ENCODE measurements around the gene ANXA4. TPM values are rescaled to one million over a fixed set of nuclear protein-coding genes. Genes with fewer than 3 reads are reported as not detected.

Gene ANXA4
- total RNA-seq, 4 donors from 2014 or later = 24.8 to 66.4 (median 43.6) TPM

DNA sequence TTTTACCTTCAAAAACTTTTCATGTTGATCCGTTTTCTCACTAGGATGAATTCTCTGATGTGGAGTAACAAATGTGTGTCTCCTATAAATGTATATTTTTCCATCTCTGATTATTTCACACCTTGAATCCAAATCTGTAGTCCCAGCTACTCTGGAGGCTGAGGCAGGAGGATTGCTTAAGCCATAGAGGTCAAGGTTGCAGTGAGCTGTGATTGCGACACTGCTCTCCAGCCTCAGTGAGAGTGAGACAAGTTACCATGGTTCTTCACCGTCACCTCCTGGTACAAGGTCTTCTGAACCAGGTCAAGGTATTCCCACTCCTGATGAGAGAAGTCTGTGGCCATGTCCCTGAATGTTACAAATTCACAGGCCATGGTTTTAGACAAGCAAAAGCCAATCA, 102.6 kb downstream of the ANXA4 start:
- WGBS, 2 donors = 85 to 90% methylated on average over 3 of the region's 3 CpGs
- TF ChIP-seq POLR2A (IDR thresholded peaks at IDR 0.05) = no peak
- TF ChIP-seq, protein P1, sequence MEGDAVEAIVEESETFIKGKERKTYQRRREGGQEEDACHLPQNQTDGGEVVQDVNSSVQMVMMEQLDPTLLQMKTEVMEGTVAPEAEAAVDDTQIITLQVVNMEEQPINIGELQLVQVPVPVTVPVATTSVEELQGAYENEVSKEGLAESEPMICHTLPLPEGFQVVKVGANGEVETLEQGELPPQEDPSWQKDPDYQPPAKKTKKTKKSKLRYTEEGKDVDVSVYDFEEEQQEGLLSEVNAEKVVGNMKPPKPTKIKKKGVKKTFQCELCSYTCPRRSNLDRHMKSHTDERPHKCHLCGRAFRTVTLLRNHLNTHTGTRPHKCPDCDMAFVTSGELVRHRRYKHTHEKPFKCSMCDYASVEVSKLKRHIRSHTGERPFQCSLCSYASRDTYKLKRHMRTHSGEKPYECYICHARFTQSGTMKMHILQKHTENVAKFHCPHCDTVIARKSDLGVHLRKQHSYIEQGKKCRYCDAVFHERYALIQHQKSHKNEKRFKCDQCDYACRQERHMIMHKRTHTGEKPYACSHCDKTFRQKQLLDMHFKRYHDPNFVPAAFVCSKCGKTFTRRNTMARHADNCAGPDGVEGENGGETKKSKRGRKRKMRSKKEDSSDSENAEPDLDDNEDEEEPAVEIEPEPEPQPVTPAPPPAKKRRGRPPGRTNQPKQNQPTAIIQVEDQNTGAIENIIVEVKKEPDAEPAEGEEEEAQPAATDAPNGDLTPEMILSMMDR (IDR thresholded peaks at IDR 0.05) = no peak

DNA sequence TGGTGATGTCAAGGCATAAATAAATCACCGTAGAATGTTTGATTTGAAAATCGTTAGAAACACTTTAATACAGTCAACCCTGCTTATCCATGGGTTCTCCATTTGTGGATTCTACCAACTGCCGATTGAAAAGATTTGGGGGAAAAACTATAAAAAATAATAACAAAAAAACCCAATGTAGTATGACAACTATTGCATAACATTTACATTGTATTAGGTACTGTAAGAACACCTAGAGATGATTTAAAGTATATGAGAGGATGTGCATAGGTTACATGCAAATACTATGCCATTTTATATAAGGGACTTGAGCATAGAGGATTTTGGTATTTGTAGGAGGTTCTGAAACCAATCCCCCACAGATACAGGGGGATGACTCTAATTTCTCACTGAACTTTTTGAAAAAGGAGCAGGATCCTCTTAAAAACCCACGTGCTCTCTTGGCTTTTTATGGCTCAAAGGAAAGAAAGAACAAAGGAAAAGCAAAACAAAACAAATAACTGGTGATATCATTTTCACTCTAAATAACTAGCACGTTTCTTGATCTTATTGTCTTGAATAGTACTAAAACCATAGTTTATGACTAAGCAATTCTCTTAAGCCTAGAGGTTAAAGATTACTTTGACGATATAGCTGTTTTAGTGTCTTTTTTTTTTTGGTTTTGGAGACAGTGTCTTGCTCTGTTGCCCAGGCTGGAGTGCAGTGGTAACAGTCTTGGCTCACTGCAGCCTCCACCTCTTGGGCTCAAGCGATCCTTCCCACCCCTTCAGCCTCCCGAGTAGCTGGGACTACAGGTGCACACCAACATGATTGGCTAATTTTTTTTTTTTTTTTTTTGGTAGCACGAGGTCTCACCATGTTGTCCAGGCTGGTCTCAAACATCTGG, 104.5 kb downstream of the ANXA4 start:
- Histone ChIP-seq H3K9me3 (no peaks in the 10 kb centered on the region), H3K36me3 (peaks cover 0 to 90% (median 11%) of the 10 kb centered on the region in 3 donors)
- intact Hi-C loops (cut with DNase I) = no loop called here

More for the DNA sequence above, 102.6 kb downstream of the ANXA4 start:
- Histone ChIP-seq H3K9me3 (no peaks in the 10 kb centered on the region), H3K36me3 (peaks cover 0 to 90% (median 11%) of the 10 kb centered on the region in 3 donors), H3K4me1 (no peaks in the 10 kb centered on the region), H3K4me3 (no peak overlapping the region), H3K27me3 (no peaks in the 10 kb centered on the region), H3K27ac (no peak overlapping the region)
- DNase-seq = no peak
- intact Hi-C loops (cut with DNase I) = no loop called here

DNA sequence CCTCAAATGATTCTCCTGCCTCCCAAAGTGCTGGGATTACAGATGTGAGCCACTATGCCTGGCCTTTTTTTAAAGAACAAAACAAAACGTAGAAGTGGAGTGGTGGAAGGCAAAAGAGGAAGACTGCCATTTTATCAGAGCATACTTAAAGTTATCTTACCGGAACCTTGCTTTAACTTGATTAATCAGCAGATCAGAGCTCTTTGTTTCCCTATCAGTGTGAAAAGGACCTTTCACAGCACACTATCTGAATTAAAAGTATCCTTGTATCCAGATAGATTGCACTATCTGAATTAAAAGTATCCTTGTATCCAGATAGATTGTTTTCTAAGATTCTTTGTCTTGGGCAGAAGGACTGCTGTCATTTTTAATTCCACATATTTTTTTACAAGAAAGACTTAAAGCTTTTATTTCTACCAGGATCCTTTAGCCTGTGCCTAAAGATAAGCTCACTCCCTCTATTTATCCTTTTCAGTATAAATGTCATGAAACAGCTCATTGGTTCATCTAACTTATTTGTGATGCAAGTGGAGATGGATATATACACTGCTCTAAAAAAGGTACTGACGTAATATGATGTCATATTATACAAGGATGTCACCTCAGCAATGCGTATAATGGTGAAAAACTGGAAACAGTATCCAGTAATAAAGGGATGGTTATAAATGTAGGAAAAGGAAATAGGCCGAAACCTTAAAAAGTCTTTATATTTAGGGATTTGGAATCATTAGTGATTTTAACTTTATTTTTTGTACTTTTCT, 105.3 kb downstream of the ANXA4 start:
- Histone ChIP-seq H3K9me3 (no peaks in the 10 kb centered on the region), H3K27ac (no peak overlapping the region), H3K36me3 (peaks cover 0 to 92% (median 11%) of the 10 kb centered on the region in 3 donors), H3K4me1 (no peaks in the 10 kb centered on the region), H3K27me3 (no peaks in the 10 kb centered on the region), H3K4me3 (no peak overlapping the region)
- 87 to 92% methylated on average over 5 of the region's 5 CpGs for WGBS, 2 donors
- no peak for DNase-seq
- intact Hi-C loops (cut with DNase I) = no loop called here
- TF ChIP-seq, protein P1 (IDR thresholded peaks at IDR 0.05) = no peak
- TF ChIP-seq POLR2A (IDR thresholded peaks at IDR 0.05) = no peak

More for the DNA sequence above, 104.5 kb downstream of the ANXA4 start:
- Histone ChIP-seq H3K27me3 (no peaks in the 10 kb centered on the region), H3K27ac (no peak overlapping the region), H3K4me3 (no peak overlapping the region), H3K4me1 (no peaks in the 10 kb centered on the region)
- 83 to 84% methylated on average over 9 of the region's 9 CpGs for WGBS, 2 donors
- no peak for TF ChIP-seq POLR2A (IDR thresholded peaks at IDR 0.05)
- TF ChIP-seq, protein P1 (IDR thresholded peaks at IDR 0.05) = no peak
- no peak for DNase-seq

DNA sequence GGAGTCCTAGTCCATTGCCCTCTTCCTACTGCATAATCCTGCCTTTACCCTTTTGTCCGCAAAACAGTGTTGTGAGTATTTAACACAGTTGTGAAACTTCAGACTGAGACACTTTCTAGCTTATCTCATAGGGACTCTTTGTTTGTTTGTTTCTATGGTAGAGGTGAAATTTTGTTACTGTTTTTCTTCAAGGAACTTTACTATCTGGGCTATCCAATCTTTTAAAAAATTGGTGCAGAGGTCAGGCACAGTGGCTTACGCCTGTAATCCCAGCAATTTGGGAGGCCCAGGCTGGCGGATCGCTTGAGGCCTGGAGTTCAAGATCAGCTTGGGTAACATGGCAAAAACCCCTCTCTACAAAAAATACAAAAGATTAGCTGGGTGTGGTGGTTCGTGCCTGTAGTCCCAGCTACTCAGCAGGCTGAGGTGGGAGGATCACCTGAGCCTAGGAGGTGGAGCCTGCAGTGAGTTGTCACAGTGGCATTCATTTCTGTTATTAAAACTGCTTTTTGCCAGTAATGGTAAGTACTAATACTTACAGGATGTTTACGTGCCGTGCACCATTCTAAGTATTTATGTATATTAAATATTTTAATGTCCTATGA, 106.4 kb downstream of the ANXA4 start:
- 85 to 93% methylated on average over 5 to 7 of the region's 7 CpGs for WGBS, 2 donors

More for the DNA sequence above, 106.4 kb downstream of the ANXA4 start:
- H3K27me3 ChIP-seq = no peaks in the 10 kb centered on the region
- no peak overlapping the region for H3K4me3 ChIP-seq
- peaks cover 0 to 100% (median 11%) of the 10 kb centered on the region in 3 donors for H3K36me3 ChIP-seq
- H3K9me3 ChIP-seq = no peaks in the 10 kb centered on the region
- TF ChIP-seq, protein P1 (IDR thresholded peaks at IDR 0.05) = no peak
- no peak for TF ChIP-seq POLR2A (IDR thresholded peaks at IDR 0.05)
- no peak for DNase-seq
- H3K27ac ChIP-seq = no peak overlapping the region
- no peaks in the 10 kb centered on the region for H3K4me1 ChIP-seq
- intact Hi-C loops (cut with DNase I) = no loop called here

All from esophagus squamous epithelium (tissue), 5 donors.